ENCODE data around the gene TUBA4B.

The TUBA4B gene

DNA sequence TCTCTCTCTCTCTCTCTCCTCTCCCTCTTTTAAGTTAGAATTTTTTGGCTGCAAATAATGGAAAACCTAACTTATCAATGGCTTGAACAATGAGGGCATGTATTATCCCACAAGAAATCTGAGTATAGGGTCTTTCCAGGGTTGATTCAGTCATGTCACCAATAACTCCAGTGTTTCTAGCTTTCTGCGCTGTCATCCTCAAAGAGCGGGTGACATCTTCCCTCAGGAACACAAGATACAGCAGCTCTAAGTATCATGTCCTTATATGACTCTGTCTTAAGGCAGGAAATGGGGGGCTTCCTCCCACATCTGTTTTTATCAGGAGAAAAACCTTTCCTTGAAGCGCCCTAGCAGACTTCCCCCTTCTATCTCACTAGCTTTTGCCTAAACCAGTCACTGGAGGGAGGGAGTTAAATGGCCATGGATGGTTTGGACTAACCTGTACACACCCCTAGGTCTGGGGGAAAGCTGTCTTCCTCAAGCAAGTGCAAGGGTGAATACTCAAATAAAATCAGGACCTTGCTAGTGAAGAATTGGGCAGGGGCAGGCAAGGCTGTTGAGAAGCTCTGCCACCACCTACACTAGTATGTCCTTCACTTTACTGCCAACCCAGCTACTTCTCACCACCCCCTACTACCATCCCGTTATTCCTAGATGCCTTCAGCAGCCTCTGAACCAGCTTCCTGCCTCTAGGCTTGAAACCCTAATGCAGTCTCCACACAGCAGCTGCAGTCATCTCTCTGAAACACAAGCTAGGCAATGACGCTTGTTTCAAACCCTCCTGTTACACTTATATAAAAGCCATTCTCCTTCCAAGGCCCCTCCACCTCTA is 8.2 kb downstream of the TUBA4B start:
- Histone ChIP-seq H3K14ac (ENCODE audit: low read length) (no peak overlapping the region), H3K9ac (ENCODE audit: low read length) (no peak overlapping the region), H3K4me3 (ENCODE audit: low read depth, low read length) (no peak overlapping the region), H2BK5ac (ENCODE audit: low read depth, low read length, poor library complexity) (no peak overlapping the region), H4K91ac (ENCODE audit: low read depth, low read length) (no peak overlapping the region), H3K23ac (ENCODE audit: low read length) (no peak overlapping the region), H3K4me2 (ENCODE audit: low read length) (no peak overlapping the region), H3K9me3 (ENCODE audit: insufficient read depth, low read depth, low read length) (peaks cover 1% of the 10 kb centered on the region), H3K79me2 (ENCODE audit: control insufficient read depth, insufficient read depth, low read length, poor library complexity) (no peaks in the 10 kb centered on the region), H3K36me3 (ENCODE audit: control insufficient read depth in 1 of 2, insufficient read depth in 2 of 2, low read length in 2 of 2) (no peaks in the 10 kb centered on the region), H3K27me3 (ENCODE audit: insufficient read depth, low read length) (no peaks in the 10 kb centered on the region), H4K8ac (ENCODE audit: low read depth, low read length) (no peak overlapping the region), H2AK5ac (ENCODE audit: low read length) (no peak overlapping the region), H4K12ac (ENCODE audit: low read depth, low read length) (no peak overlapping the region), H3K27ac (ENCODE audit: low read depth, low read length) (no peak overlapping the region), H2BK120ac (ENCODE audit: insufficient read depth, low read length, poor library complexity) (no peak overlapping the region), H3K79me1 (ENCODE audit: low read length) (no peaks in the 10 kb centered on the region), H2AFZ (ENCODE audit: insufficient read depth, low read length, poor library complexity) (no peak overlapping the region), H2BK12ac (ENCODE audit: low read length) (no peak overlapping the region), H3K18ac (ENCODE audit: low read length) (no peak overlapping the region), H3K4me1 (ENCODE audit: control insufficient read depth in 1 of 2, insufficient read depth in 2 of 2, low read length in 2 of 2) (no peaks in the 10 kb centered on the region), H3K4ac (ENCODE audit: low read depth, low read length) (no peak overlapping the region)
- no CpG with 5 or more reads among the region's 5 CpGs for WGBS (ENCODE audit: extremely low coverage, insufficient coverage, insufficient read length)
- no peak for DNase-seq

DNA sequence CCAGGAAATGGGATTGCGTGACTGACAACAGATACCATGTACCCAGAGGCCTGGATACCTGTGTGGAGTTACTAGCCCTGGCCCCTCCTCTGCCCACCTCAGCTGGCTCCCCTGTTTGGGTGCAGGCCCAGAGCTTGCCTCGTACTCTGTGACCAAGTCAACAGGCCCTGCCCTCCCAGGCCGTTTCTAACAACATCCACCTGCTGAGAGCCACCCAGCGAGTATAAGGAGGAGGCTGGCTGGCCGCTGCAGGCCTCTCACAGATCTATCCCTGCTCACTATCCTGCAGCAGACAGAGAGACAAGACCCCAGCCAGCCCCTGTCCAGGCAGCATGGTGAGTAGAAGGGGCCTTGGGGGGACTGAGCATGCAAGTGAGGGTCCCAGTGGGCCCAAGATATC is 13.2 kb downstream of the TUBA4B start:
- WGBS (ENCODE audit: extremely low coverage, insufficient coverage, insufficient read length): no CpG with 5 or more reads among the region's 5 CpGs
- Histone ChIP-seq H2AFZ (ENCODE audit: insufficient read depth, low read length, poor library complexity) (no peak overlapping the region), H3K9me3 (ENCODE audit: insufficient read depth, low read depth, low read length) (peaks cover 1% of the 10 kb centered on the region), H3K4me1 (ENCODE audit: control insufficient read depth in 1 of 2, insufficient read depth in 2 of 2, low read length in 2 of 2) (no peaks in the 10 kb centered on the region), H4K91ac (ENCODE audit: low read depth, low read length) (no peak overlapping the region), H2BK5ac (ENCODE audit: low read depth, low read length, poor library complexity) (no peak overlapping the region), H3K4me3 (ENCODE audit: low read depth, low read length) (no peak overlapping the region), H3K9ac (ENCODE audit: low read length) (no peak overlapping the region), H3K79me1 (ENCODE audit: low read length) (no peaks in the 10 kb centered on the region), H4K8ac (ENCODE audit: low read depth, low read length) (no peak overlapping the region), H3K27me3 (ENCODE audit: insufficient read depth, low read length) (no peaks in the 10 kb centered on the region), H2AK5ac (ENCODE audit: low read length) (no peak overlapping the region), H3K14ac (ENCODE audit: low read length) (no peak overlapping the region), H3K36me3 (ENCODE audit: control insufficient read depth in 1 of 2, insufficient read depth in 2 of 2, low read length in 2 of 2) (no peaks in the 10 kb centered on the region), H2BK12ac (ENCODE audit: low read length) (no peak overlapping the region), H4K12ac (ENCODE audit: low read depth, low read length) (no peak overlapping the region), H3K18ac (ENCODE audit: low read length) (no peak overlapping the region), H2BK120ac (ENCODE audit: insufficient read depth, low read length, poor library complexity) (no peak overlapping the region), H3K4me2 (ENCODE audit: low read length) (no peak overlapping the region), H3K27ac (ENCODE audit: low read depth, low read length) (no peak overlapping the region), H3K23ac (ENCODE audit: low read length) (no peak overlapping the region), H3K4ac (ENCODE audit: low read depth, low read length) (no peak overlapping the region), H3K79me2 (ENCODE audit: control insufficient read depth, insufficient read depth, low read length, poor library complexity) (no peaks in the 10 kb centered on the region)
- DNase-seq: no peak

DNA sequence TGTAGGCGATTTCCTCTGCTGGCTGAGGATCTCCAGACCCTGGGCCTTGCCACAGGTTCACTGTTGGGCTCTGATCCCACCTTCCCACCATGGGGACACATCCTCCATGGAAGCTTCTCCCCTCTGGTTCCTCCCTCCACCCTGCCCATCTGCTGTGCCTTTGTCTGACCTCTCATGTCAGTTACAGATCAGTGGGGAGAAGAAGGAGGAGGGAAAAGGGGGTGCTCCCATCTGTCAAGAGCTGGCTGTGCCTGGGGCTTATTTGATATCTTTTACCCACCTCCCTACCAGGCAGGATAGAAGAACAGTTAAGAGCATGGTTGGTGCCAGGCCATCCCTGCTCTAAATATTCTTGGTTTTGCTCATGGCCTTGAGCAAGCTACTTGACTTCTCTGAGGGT is 13.8 kb downstream of the TUBA4B start:
- Histone ChIP-seq H2BK12ac (ENCODE audit: low read length) (no peak overlapping the region), H2AFZ (ENCODE audit: insufficient read depth, low read length, poor library complexity) (no peak overlapping the region)

DNA sequence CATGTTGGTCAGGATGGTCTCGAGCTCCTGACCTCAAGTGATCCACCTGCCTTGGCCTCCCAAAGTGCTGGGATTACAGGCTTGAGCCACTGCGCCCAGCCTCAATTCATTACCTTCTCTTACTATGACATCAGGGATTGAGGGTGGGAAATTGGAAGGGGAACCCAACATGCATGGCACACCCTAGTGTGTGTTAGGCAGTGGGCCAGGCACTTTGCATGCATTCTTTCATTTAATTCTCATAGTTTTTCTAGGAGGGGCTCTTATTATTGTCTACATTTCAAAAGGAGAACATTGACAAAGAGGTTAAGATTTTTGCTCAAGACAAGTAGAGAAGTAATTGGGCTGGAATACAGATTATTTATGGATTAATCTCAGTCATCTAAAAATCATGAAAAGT is 15.3 kb downstream of the TUBA4B start:
- no peak overlapping the region for H2BK120ac ChIP-seq (ENCODE audit: insufficient read depth, low read length, poor library complexity)
- no peak overlapping the region for H3K4me2 ChIP-seq (ENCODE audit: low read length)
- no peak overlapping the region for H3K23ac ChIP-seq (ENCODE audit: low read length)
- H3K4ac ChIP-seq (ENCODE audit: low read depth, low read length): no peak overlapping the region
- no peak for DNase-seq
- no peak overlapping the region for H2BK5ac ChIP-seq (ENCODE audit: low read depth, low read length, poor library complexity)
- no peak overlapping the region for H3K14ac ChIP-seq (ENCODE audit: low read length)
- no peak overlapping the region for H2AFZ ChIP-seq (ENCODE audit: insufficient read depth, low read length, poor library complexity)
- no peak overlapping the region for H4K91ac ChIP-seq (ENCODE audit: low read depth, low read length)
- H3K18ac ChIP-seq (ENCODE audit: low read length): no peak overlapping the region
- H2AK5ac ChIP-seq (ENCODE audit: low read length): no peak overlapping the region
- no peaks in the 10 kb centered on the region for H3K79me2 ChIP-seq (ENCODE audit: control insufficient read depth, insufficient read depth, low read length, poor library complexity)
- no peak overlapping the region for H4K12ac ChIP-seq (ENCODE audit: low read depth, low read length)
- no peak overlapping the region for H3K9ac ChIP-seq (ENCODE audit: low read length)
- H3K27ac ChIP-seq (ENCODE audit: low read depth, low read length): no peak overlapping the region
- no peak overlapping the region for H4K8ac ChIP-seq (ENCODE audit: low read depth, low read length)
- no peaks in the 10 kb centered on the region for H3K79me1 ChIP-seq (ENCODE audit: low read length)
- no peaks in the 10 kb centered on the region for H3K36me3 ChIP-seq (ENCODE audit: control insufficient read depth in 1 of 2, insufficient read depth in 2 of 2, low read length in 2 of 2)
- H3K4me1 ChIP-seq (ENCODE audit: control insufficient read depth in 1 of 2, insufficient read depth in 2 of 2, low read length in 2 of 2): peaks cover 0 to 2% of the 10 kb centered on the region in 2 experiments
- H3K4me3 ChIP-seq (ENCODE audit: low read depth, low read length): no peak overlapping the region
- peaks cover 1% of the 10 kb centered on the region for H3K9me3 ChIP-seq (ENCODE audit: insufficient read depth, low read depth, low read length)
- no peak overlapping the region for H2BK12ac ChIP-seq (ENCODE audit: low read length)
- no peaks in the 10 kb centered on the region for H3K27me3 ChIP-seq (ENCODE audit: insufficient read depth, low read length)
- no CpG with 5 or more reads among the region's 2 CpGs for WGBS (ENCODE audit: extremely low coverage, insufficient coverage, insufficient read length)

More for the DNA sequence above, 13.8 kb downstream of the TUBA4B start:
- no CpG with 5 or more reads among the region's 1 CpG for WGBS (ENCODE audit: extremely low coverage, insufficient coverage, insufficient read length)
- Histone ChIP-seq H4K91ac (ENCODE audit: low read depth, low read length) (no peak overlapping the region), H3K36me3 (ENCODE audit: control insufficient read depth in 1 of 2, insufficient read depth in 2 of 2, low read length in 2 of 2) (no peaks in the 10 kb centered on the region), H3K79me1 (ENCODE audit: low read length) (no peaks in the 10 kb centered on the region), H4K12ac (ENCODE audit: low read depth, low read length) (no peak overlapping the region), H3K27ac (ENCODE audit: low read depth, low read length) (no peak overlapping the region), H2AK5ac (ENCODE audit: low read length) (no peak overlapping the region), H2BK120ac (ENCODE audit: insufficient read depth, low read length, poor library complexity) (no peak overlapping the region), H3K79me2 (ENCODE audit: control insufficient read depth, insufficient read depth, low read length, poor library complexity) (no peaks in the 10 kb centered on the region), H3K23ac (ENCODE audit: low read length) (no peak overlapping the region), H2BK5ac (ENCODE audit: low read depth, low read length, poor library complexity) (no peak overlapping the region), H3K4me2 (ENCODE audit: low read length) (no peak overlapping the region), H3K4ac (ENCODE audit: low read depth, low read length) (no peak overlapping the region), H3K9ac (ENCODE audit: low read length) (no peak overlapping the region), H3K18ac (ENCODE audit: low read length) (no peak overlapping the region), H3K14ac (ENCODE audit: low read length) (no peak overlapping the region), H3K27me3 (ENCODE audit: insufficient read depth, low read length) (no peaks in the 10 kb centered on the region), H4K8ac (ENCODE audit: low read depth, low read length) (no peak overlapping the region), H3K4me1 (ENCODE audit: control insufficient read depth in 1 of 2, insufficient read depth in 2 of 2, low read length in 2 of 2) (no peaks in the 10 kb centered on the region), H3K4me3 (ENCODE audit: low read depth, low read length) (no peak overlapping the region), H3K9me3 (ENCODE audit: insufficient read depth, low read depth, low read length) (peaks cover 1% of the 10 kb centered on the region)
- no peak for DNase-seq

All from trophoblast cell (in vitro differentiated cells and primary cell).